Jurkat, Clone E6-1 (cell line): Measurements from ENCODE around the gene ARNT2.

Experiments
- DNase-seq: peaks from one replicate; pipeline ENCODE4 v3.0.0-alpha.2; 2011; ENCODE audit warnings: low read depth, low spot score
- H3K4me3 ChIP-seq: 2 replicates; pipeline ENCODE4 v1.5.1; 2011; ENCODE audit warnings: mild to moderate bottlenecking, low read length, control low read depth, moderate library complexity

The ARNT2 gene

GRCh38 chr15:80458580-80458979, 54.4 kb downstream of the ARNT2 start:
- H3K4me3 ChIP-seq: no peak overlapping the region
- no peak for DNase-seq

- no peak overlapping the region for H3K4me3 ChIP-seq
- DNase-seq: no peak
These were observed 55.2 kb downstream of the ARNT2 start for GRCh38 chr15:80459380-80459779.

- no peak for DNase-seq
- H3K4me3 ChIP-seq: no peak overlapping the region
These were observed 55.6 kb downstream of the ARNT2 start for GRCh38 chr15:80459818-80460217.

- no peak for DNase-seq
- no peak overlapping the region for H3K4me3 ChIP-seq
These were observed 57.3 kb downstream of the ARNT2 start for GRCh38 chr15:80461356-80462095.

- DNase-seq: no peak
- H3K4me3 ChIP-seq: no peak overlapping the region
These were observed 57.9 kb downstream of the ARNT2 start for GRCh38 chr15:80462111-80462510.

- no peak overlapping the region for H3K4me3 ChIP-seq
- no peak for DNase-seq
These were observed 58.8 kb downstream of the ARNT2 start for GRCh38 chr15:80462836-80463512.

GRCh38 chr15:80464951-80465625, 60.9 kb downstream of the ARNT2 start:
- DNase-seq: no peak
- no peak overlapping the region for H3K4me3 ChIP-seq

- H3K4me3 ChIP-seq: no peak overlapping the region
- DNase-seq: no peak
These were observed 61.4 kb downstream of the ARNT2 start for GRCh38 chr15:80465626-80466005.

- no peak overlapping the region for H3K4me3 ChIP-seq
- no peak for DNase-seq
These were observed 62.4 kb downstream of the ARNT2 start for GRCh38 chr15:80466543-80466942.

GRCh38 chr15:80467311-80467714, 63.1 kb downstream of the ARNT2 start:
- no peak for DNase-seq
- no peak overlapping the region for H3K4me3 ChIP-seq

GRCh38 chr15:80468796-80469195, 64.6 kb downstream of the ARNT2 start:
- no peak overlapping the region for H3K4me3 ChIP-seq
- no peak for DNase-seq

GRCh38 chr15:80471881-80472280, 67.7 kb downstream of the ARNT2 start:
- no peak overlapping the region for H3K4me3 ChIP-seq
- no peak for DNase-seq

GRCh38 chr15:80473286-80474223, 69.4 kb downstream of the ARNT2 start:
- H3K4me3 ChIP-seq: no peak overlapping the region
- no peak for DNase-seq

GRCh38 chr15:80474224-80475215, 70.3 kb downstream of the ARNT2 start:
- H3K4me3 ChIP-seq: no peak overlapping the region
- DNase-seq: no peak

GRCh38 chr15:80475572-80475971, 71.4 kb downstream of the ARNT2 start:
- DNase-seq: no peak
- no peak overlapping the region for H3K4me3 ChIP-seq

- DNase-seq: no peak
- no peak overlapping the region for H3K4me3 ChIP-seq
These were observed 71.9 kb downstream of the ARNT2 start for GRCh38 chr15:80476036-80476435.

- H3K4me3 ChIP-seq: no peak overlapping the region
- no peak for DNase-seq
These were observed 73.9 kb downstream of the ARNT2 start for GRCh38 chr15:80478075-80478474.

GRCh38 chr15:80479191-80479590, 75.0 kb downstream of the ARNT2 start:
- H3K4me3 ChIP-seq: no peak overlapping the region
- no peak for DNase-seq
